Trophoblast cell (in vitro differentiated cells and primary cell): ENCODE measurements around the gene GAREM1.

Experiments
- DNase-seq, 2 donors: peaks; one replicate each; pipeline ENCODE4 v3.0.0-alpha.2; 2016
- H2AFZ ChIP-seq: 2 replicates; pipeline ENCODE4 v1.6.1; 2013; ENCODE audit warnings: low read length, moderate library complexity, mild to moderate bottlenecking; ENCODE audit not compliant: insufficient read depth, poor library complexity
- H2AK5ac ChIP-seq: 2 replicates; pipeline ENCODE4 v1.6.1; 2013; ENCODE audit warnings: mild to moderate bottlenecking, low read length
- H2BK120ac ChIP-seq: 2 replicates; pipeline ENCODE4 v1.6.1; 2013; ENCODE audit warnings: low read length, mild to moderate bottlenecking, moderate library complexity; ENCODE audit not compliant: insufficient read depth, poor library complexity
- H2BK12ac ChIP-seq: 2 replicates; pipeline ENCODE4 v1.6.1; 2013; ENCODE audit warnings: mild to moderate bottlenecking, low read length, moderate library complexity
- H2BK5ac ChIP-seq: 2 replicates; pipeline ENCODE4 v1.6.1; 2013; ENCODE audit warnings: low read length, low read depth, moderate library complexity, mild to moderate bottlenecking; ENCODE audit not compliant: poor library complexity
- H3K14ac ChIP-seq: 2 replicates; pipeline ENCODE4 v1.6.1; 2013; ENCODE audit warnings: mild to moderate bottlenecking, low read length
- H3K18ac ChIP-seq: 2 replicates; pipeline ENCODE4 v1.6.1; 2013; ENCODE audit warnings: mild to moderate bottlenecking, low read length
- H3K23ac ChIP-seq: 2 replicates; pipeline ENCODE4 v1.6.1; 2013; ENCODE audit warnings: low read length
- H3K27ac ChIP-seq: 2 replicates; pipeline ENCODE4 v1.5.1; 2013; ENCODE audit warnings: low read depth, mild to moderate bottlenecking, inconsistent platforms, low read length, moderate library complexity
- H3K27me3 ChIP-seq: 2 replicates; pipeline ENCODE4 v1.6.1; 2013; ENCODE audit warnings: inconsistent platforms, mild to moderate bottlenecking, low read length, moderate library complexity; ENCODE audit not compliant: insufficient read depth
- H3K36me3 ChIP-seq, 2 experiments: 1 replicate in 1 of 2; 2 replicates in 1 of 2; pipeline ENCODE4 v1.6.1; 2013; ENCODE audit warnings: low read length in 2 of 2, mild to moderate bottlenecking in 2 of 2, moderate library complexity in 1 of 2; ENCODE audit not compliant: insufficient read depth in 2 of 2, control insufficient read depth in 1 of 2
- H3K4ac ChIP-seq: 2 replicates; pipeline ENCODE4 v1.6.1; 2013; ENCODE audit warnings: low read depth, mild to moderate bottlenecking, low read length, moderate library complexity
- H3K4me1 ChIP-seq, 2 experiments: 1 replicate in 1 of 2; 2 replicates in 1 of 2; pipeline ENCODE4 v1.6.1; 2013; ENCODE audit warnings: low read length in 2 of 2, mild to moderate bottlenecking in 2 of 2, moderate library complexity in 1 of 2; ENCODE audit not compliant: insufficient read depth in 2 of 2, control insufficient read depth in 1 of 2
- H3K4me2 ChIP-seq: 2 replicates; pipeline ENCODE4 v1.6.1; 2013; ENCODE audit warnings: inconsistent platforms, mild to moderate bottlenecking, low read length, moderate library complexity
- H3K4me3 ChIP-seq: 2 replicates; pipeline ENCODE4 v1.5.1; 2013; ENCODE audit warnings: mild to moderate bottlenecking, low read depth, low read length, inconsistent platforms
- H3K79me1 ChIP-seq: one replicate; pipeline ENCODE4 v1.6.1; 2013; ENCODE audit warnings: low read length
- H3K79me2 ChIP-seq: 2 replicates; pipeline ENCODE4 v1.6.1; 2013; ENCODE audit warnings: low read length, mild to moderate bottlenecking; ENCODE audit not compliant: control insufficient read depth, insufficient read depth, poor library complexity
- H3K9ac ChIP-seq: 2 replicates; pipeline ENCODE4 v1.6.1; 2013; ENCODE audit warnings: mild to moderate bottlenecking, low read length
- H3K9me3 ChIP-seq: 2 replicates; pipeline ENCODE4 v1.6.1; 2013; ENCODE audit warnings: low read depth, mild to moderate bottlenecking, control low read depth, inconsistent platforms, low read length; ENCODE audit not compliant: insufficient read depth
- H4K12ac ChIP-seq: 2 replicates; pipeline ENCODE4 v1.6.1; 2013; ENCODE audit warnings: low read depth, mild to moderate bottlenecking, low read length, moderate library complexity
- H4K8ac ChIP-seq: 2 replicates; pipeline ENCODE4 v1.6.1; 2013; ENCODE audit warnings: low read depth, mild to moderate bottlenecking, low read length, moderate library complexity
- H4K91ac ChIP-seq: one replicate; pipeline ENCODE4 v1.6.1; 2013; ENCODE audit warnings: low read depth, mild to moderate bottlenecking, low read length, moderate library complexity
- WGBS: extraction: QIAGEN DNeasy Blood & Tissue Kit; methylation state at CpG from one replicate; pipeline ENCODE4 v1.1.7; 2013; ENCODE audit warnings: missing lambda C conversion rate; ENCODE audit not compliant: insufficient read length, insufficient coverage; ENCODE audit errors: extremely low coverage; 5-methylcytosine and 5-hydroxymethylcytosine counted together

GAREM1 gene

DNA sequence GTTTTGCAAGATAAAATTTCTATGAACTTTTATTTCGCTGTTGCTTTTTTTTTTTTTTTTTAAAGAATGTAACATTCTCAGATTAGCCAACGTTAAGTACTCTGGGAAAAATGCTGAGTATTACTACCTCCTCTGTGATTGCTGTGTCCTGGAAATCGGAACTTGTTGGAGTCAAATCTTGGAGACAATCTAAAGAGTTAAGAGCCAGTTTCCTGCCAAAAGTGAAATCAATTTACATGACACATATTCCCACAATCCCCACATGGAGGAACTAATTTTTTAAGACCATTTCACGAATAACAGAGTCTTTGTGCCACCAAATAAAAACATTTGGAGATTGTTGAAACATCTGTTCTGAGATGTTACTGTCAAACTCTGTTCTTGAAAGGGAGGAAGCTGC lies 153.0 kb downstream of the GAREM1 start:
- no peak overlapping the region for H3K18ac ChIP-seq
- H3K36me3 ChIP-seq = no peaks in the 10 kb centered on the region
- H3K14ac ChIP-seq = no peak overlapping the region
- no peaks in the 10 kb centered on the region for H3K9me3 ChIP-seq
- H3K27ac ChIP-seq = peak overlapping the region; percentile 33
- no peak overlapping the region for H3K4me3 ChIP-seq
- peaks cover 3% of the 10 kb centered on the region for H3K79me1 ChIP-seq
- no peak overlapping the region for H2BK5ac ChIP-seq
- no peak overlapping the region for H2BK120ac ChIP-seq
- no peak overlapping the region for H4K12ac ChIP-seq
- no peak overlapping the region for H3K23ac ChIP-seq
- no CpG with 5 or more reads among the region's 4 CpGs for WGBS
- H2BK12ac ChIP-seq = no peak overlapping the region
- H3K4me1 ChIP-seq = peaks cover 5 to 6% of the 10 kb centered on the region in 2 experiments
- H2AK5ac ChIP-seq = no peak overlapping the region
- DNase-seq = peak in 1 of 2 donors; percentile 66
- H3K4ac ChIP-seq = no peak overlapping the region
- H4K8ac ChIP-seq = no peak overlapping the region
- H3K4me2 ChIP-seq = no peak overlapping the region
- no peak overlapping the region for H4K91ac ChIP-seq
- no peaks in the 10 kb centered on the region for H3K27me3 ChIP-seq
- no peak overlapping the region for H3K9ac ChIP-seq
- no peaks in the 10 kb centered on the region for H3K79me2 ChIP-seq
- no peak overlapping the region for H2AFZ ChIP-seq

GRCh38 chr18:32315881-32316280 lies 154.8 kb downstream of the GAREM1 start:
- no peak overlapping the region for H2AK5ac ChIP-seq
- WGBS = no CpG with 5 or more reads among the region's 1 CpG
- no peak overlapping the region for H3K23ac ChIP-seq
- H4K12ac ChIP-seq = no peak overlapping the region
- no peak overlapping the region for H3K18ac ChIP-seq
- H3K4me3 ChIP-seq = no peak overlapping the region
- H2BK5ac ChIP-seq = no peak overlapping the region
- no peaks in the 10 kb centered on the region for H3K36me3 ChIP-seq
- H3K79me1 ChIP-seq = peaks cover 3% of the 10 kb centered on the region
- H3K4me1 ChIP-seq = peaks cover 5 to 6% of the 10 kb centered on the region in 2 experiments
- H4K91ac ChIP-seq = no peak overlapping the region
- H3K4me2 ChIP-seq = no peak overlapping the region
- no peak overlapping the region for H2BK120ac ChIP-seq
- H2AFZ ChIP-seq = no peak overlapping the region
- no peak overlapping the region for H3K27ac ChIP-seq
- no peak for DNase-seq
- H4K8ac ChIP-seq = no peak overlapping the region
- H3K4ac ChIP-seq = no peak overlapping the region
- no peak overlapping the region for H3K14ac ChIP-seq
- no peaks in the 10 kb centered on the region for H3K9me3 ChIP-seq
- H2BK12ac ChIP-seq = no peak overlapping the region
- no peak overlapping the region for H3K9ac ChIP-seq
- no peaks in the 10 kb centered on the region for H3K27me3 ChIP-seq
- H3K79me2 ChIP-seq = no peaks in the 10 kb centered on the region

- Histone ChIP-seq H3K79me2 (peaks cover 2% of the 10 kb centered on the region), H3K9me3 (no peaks in the 10 kb centered on the region), H4K12ac (no peak overlapping the region), H2BK5ac (no peak overlapping the region), H3K36me3 (no peaks in the 10 kb centered on the region), H3K9ac (no peak overlapping the region), H3K14ac (no peak overlapping the region), H3K4ac (no peak overlapping the region), H2AFZ (no peak overlapping the region), H2BK120ac (no peak overlapping the region), H3K18ac (no peak overlapping the region), H3K27ac (no peak overlapping the region), H3K23ac (no peak overlapping the region), H4K8ac (no peak overlapping the region), H3K79me1 (peaks cover 5% of the 10 kb centered on the region), H3K27me3 (no peaks in the 10 kb centered on the region), H3K4me3 (no peak overlapping the region), H2AK5ac (no peak overlapping the region), H3K4me2 (no peak overlapping the region), H4K91ac (no peak overlapping the region), H2BK12ac (no peak overlapping the region), H3K4me1 (peaks cover 5% of the 10 kb centered on the region in 2 experiments)
- no CpG with 5 or more reads among the region's 2 CpGs for WGBS
- no peak for DNase-seq
These were observed 159.9 kb downstream of the GAREM1 start for GRCh38 chr18:32310774-32311173.

- H4K91ac ChIP-seq = no peak overlapping the region
- no peak overlapping the region for H3K27ac ChIP-seq
- H3K14ac ChIP-seq = no peak overlapping the region
- DNase-seq = no peak
- no peak overlapping the region for H3K23ac ChIP-seq
- no peak overlapping the region for H3K4ac ChIP-seq
- WGBS = no CpG with 5 or more reads among the region's 5 CpGs
- H3K79me2 ChIP-seq = peaks cover 2% of the 10 kb centered on the region
- H3K9me3 ChIP-seq = no peaks in the 10 kb centered on the region
- no peak overlapping the region for H4K8ac ChIP-seq
- no peak overlapping the region for H4K12ac ChIP-seq
- no peak overlapping the region for H2AK5ac ChIP-seq
- peaks cover 5 to 7% of the 10 kb centered on the region in 2 experiments for H3K4me1 ChIP-seq
- H3K4me2 ChIP-seq = no peak overlapping the region
- no peak overlapping the region for H3K4me3 ChIP-seq
- H3K79me1 ChIP-seq = peaks cover 5% of the 10 kb centered on the region
- no peak overlapping the region for H2BK120ac ChIP-seq
- H3K36me3 ChIP-seq = no peaks in the 10 kb centered on the region
- H3K9ac ChIP-seq = no peak overlapping the region
- H2AFZ ChIP-seq = no peak overlapping the region
- no peak overlapping the region for H2BK12ac ChIP-seq
- H3K18ac ChIP-seq = no peak overlapping the region
- H2BK5ac ChIP-seq = no peak overlapping the region
- no peaks in the 10 kb centered on the region for H3K27me3 ChIP-seq
These were observed 160.6 kb downstream of the GAREM1 start for GRCh38 chr18:32310101-32310500.
